Activated naive CD4-positive, alpha-beta T cell treated with anti-CD3 and anti-CD28 coated beads, Interleukin-2, amount 10 ng/mL, durations not matched to agents 7 days and 5 days (primary cell): ENCODE results near the gene MTARC2.
A peak's percentile ranks its signal among the peaks of the same experiment; 100 is the strongest.

Experiments
- CTCF ChIA-PET: fragments of 350-600 bp; sonication (Branson Sonifier 250); formaldehyde crosslinking; loops from one replicate; lab custom pipeline; 2021; ENCODE audit warnings: antibody characterized with exemption; lab: Charles Lee
- DNase-seq: peaks from one replicate; pipeline ENCODE4 v3.0.0-alpha.2; 2020
- H3K27ac Mint-ChIP-seq: one replicate; pipeline ENCODE4 v1.8.0; 2021; ENCODE audit warnings: mild to moderate bottlenecking, moderate library complexity, mixed read lengths
- H3K27me3 Mint-ChIP-seq: one replicate; pipeline ENCODE4 v1.8.0; 2021; ENCODE audit warnings: mild to moderate bottlenecking, mixed read lengths
- H3K36me3 Mint-ChIP-seq: one replicate; pipeline ENCODE4 v1.8.0; 2021; ENCODE audit warnings: mixed read lengths
- H3K4me1 Mint-ChIP-seq: one replicate; pipeline ENCODE4 v1.8.0; 2021; ENCODE audit warnings: mixed read lengths
- H3K4me3 Mint-ChIP-seq: one replicate; pipeline ENCODE4 v1.8.0; 2021; ENCODE audit warnings: mild to moderate bottlenecking, moderate library complexity, mixed read lengths
- H3K9me3 Mint-ChIP-seq: one replicate; pipeline ENCODE4 v1.8.0; 2021; ENCODE audit warnings: mixed read lengths

Gene MTARC2

DNA sequence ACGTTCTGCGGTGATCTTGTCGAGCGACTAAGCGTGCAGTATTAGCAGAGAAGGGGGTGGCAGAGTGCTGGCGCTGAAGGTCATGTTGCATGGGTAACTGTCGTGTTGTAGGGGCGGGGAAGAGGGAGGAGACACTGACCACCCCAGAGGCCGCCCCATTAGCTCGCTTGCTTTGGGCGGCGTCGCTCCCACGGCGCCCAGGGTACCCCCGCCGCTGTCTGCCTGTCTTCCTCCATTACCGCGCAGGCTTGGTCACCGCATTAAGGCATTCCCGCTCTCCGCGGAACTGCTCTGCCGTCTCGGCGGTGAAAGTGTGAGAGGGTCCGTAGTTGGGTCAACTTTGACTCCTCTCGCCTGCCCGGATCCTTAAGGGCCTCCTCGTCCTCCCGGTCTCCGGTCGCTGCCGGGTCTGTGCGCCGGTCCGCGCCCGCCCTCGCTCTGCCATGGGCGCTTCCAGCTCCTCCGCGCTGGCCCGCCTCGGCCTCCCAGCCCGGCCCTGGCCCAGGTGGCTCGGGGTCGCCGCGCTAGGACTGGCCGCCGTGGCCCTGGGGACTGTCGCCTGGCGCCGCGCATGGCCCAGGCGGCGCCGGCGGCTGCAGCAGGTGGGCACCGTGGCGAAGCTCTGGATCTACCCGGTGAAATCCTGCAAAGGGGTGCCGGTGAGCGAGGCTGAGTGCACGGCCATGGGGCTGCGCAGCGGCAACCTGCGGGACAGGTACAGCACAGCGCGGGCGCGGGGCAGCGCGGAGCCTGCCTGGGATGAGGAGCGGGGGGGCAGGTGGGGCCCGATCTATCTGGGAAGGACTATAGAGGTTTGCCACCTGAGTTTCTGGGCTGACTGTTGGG, at the start of gene MTARC2:
MTARC2 (plus strand) TSS at position 234 of the 846 bp plus-strand sequence; CDS start at position 444, 210 bp downstream.
- peaks cover 9% of the 10 kb centered on the region for H3K4me1 Mint-ChIP-seq
- CTCF ChIA-PET, result interaction anchor here (2.7 kb wide), 1 partner anchor 15 kb away, joined by 10 read pairs; no protein-coding TSS in a partner anchor
- H3K27me3 Mint-ChIP-seq, result peaks cover 70% of the 10 kb centered on the region
- no peaks in the 10 kb centered on the region for H3K36me3 Mint-ChIP-seq
- H3K27ac Mint-ChIP-seq, result no peak within 1 kb of the TSS
- no peaks in the 10 kb centered on the region for H3K9me3 Mint-ChIP-seq
- H3K4me3 Mint-ChIP-seq, result peak within 1 kb of the TSS; percentile 38
- DNase-seq, result peak; percentile 28

- Mint-ChIP-seq H3K36me3 (no peaks in the 10 kb centered on the region), H3K9me3 (no peaks in the 10 kb centered on the region), H3K4me1 (peaks cover 6% of the 10 kb centered on the region), H3K27me3 (peaks cover 18% of the 10 kb centered on the region), H3K27ac (no peak overlapping the region), H3K4me3 (no peak overlapping the region)
- CTCF ChIA-PET, result no interaction called here
- DNase-seq, result no peak
Observed at GRCh38 chr1:220698607-220699016, 49.5 kb upstream of the MTARC2 start.

DNA sequence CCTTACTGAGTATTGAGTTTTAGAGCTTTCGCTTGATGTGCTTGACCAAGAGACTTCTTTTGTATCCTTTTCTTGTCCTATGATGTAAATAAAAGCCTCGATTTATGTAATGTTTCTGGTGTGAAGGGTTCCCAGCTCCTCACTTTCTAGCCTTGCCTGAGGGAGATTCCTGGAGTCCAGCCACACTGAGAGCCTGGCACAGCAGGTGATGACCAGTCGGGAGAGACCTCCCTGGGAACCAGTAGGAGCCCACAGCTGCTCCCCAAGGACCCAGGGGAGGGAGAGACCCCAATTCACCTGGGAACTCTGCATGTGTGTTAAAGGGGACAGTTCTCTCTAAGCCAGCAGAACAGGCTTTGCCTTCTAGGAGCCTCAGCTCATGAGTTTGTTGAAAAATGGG, 49.1 kb upstream of the MTARC2 start:
- Mint-ChIP-seq H3K27ac (no peak overlapping the region), H3K4me3 (no peak overlapping the region), H3K36me3 (no peaks in the 10 kb centered on the region), H3K9me3 (no peaks in the 10 kb centered on the region), H3K27me3 (peaks cover 18% of the 10 kb centered on the region), H3K4me1 (peaks cover 6% of the 10 kb centered on the region)
- CTCF ChIA-PET, result no interaction called here
- no peak for DNase-seq

GRCh38 chr1:220700556-220701179, 47.5 kb upstream of the MTARC2 start:
- peaks cover 6% of the 10 kb centered on the region for H3K4me1 Mint-ChIP-seq
- CTCF ChIA-PET, result no interaction called here
- no peak overlapping the region for H3K27ac Mint-ChIP-seq
- DNase-seq, result no peak
- no peaks in the 10 kb centered on the region for H3K36me3 Mint-ChIP-seq
- no peak overlapping the region for H3K4me3 Mint-ChIP-seq
- peaks cover 23% of the 10 kb centered on the region for H3K27me3 Mint-ChIP-seq
- no peaks in the 10 kb centered on the region for H3K9me3 Mint-ChIP-seq

GRCh38 chr1:220701974-220702373, 46.1 kb upstream of the MTARC2 start:
- no peaks in the 10 kb centered on the region for H3K36me3 Mint-ChIP-seq
- H3K4me3 Mint-ChIP-seq, result no peak overlapping the region
- H3K4me1 Mint-ChIP-seq, result peaks cover 6% of the 10 kb centered on the region
- peaks cover 28% of the 10 kb centered on the region for H3K27me3 Mint-ChIP-seq
- H3K27ac Mint-ChIP-seq, result no peak overlapping the region
- no peak for DNase-seq
- no peaks in the 10 kb centered on the region for H3K9me3 Mint-ChIP-seq
- CTCF ChIA-PET, result interaction anchor here (0.6 kb wide), 2 partner anchors 31 to 633 kb away, joined by 3 read pairs; no protein-coding TSS in a partner anchor

DNA sequence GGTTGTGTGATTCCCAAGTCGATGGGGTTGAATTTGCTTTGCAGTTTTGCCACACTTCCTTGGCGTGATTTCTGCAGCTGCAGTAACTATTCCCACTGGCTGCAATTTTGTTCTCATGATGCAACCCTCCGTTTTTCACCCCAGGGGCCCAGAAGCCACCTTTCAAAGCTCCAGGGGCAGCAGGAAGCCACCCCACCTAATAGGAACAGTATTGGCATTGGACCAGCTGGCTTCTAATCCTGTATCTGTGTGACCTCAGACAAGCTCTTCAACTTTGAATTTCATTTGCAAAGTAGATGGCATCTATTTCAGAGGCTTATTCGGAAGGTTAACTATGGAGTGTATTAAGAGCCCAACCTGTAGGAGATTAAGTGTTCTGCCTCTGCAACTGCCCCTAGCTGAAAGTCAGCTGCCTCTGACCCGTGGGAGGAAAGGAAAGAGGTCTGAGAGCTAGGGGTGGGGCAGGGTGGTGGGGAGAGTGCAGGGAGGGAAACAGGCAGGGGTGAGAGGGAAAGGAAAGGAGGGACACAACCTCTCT, 45.3 kb upstream of the MTARC2 start:
- CTCF ChIA-PET, result interaction anchor here (0.6 kb wide), 1 partner anchor 634 kb away, joined by 3 read pairs; no protein-coding TSS in a partner anchor
- Mint-ChIP-seq H3K36me3 (no peaks in the 10 kb centered on the region), H3K9me3 (no peaks in the 10 kb centered on the region), H3K27ac (no peak overlapping the region), H3K27me3 (peaks cover 28% of the 10 kb centered on the region), H3K4me1 (peaks cover 6% of the 10 kb centered on the region), H3K4me3 (no peak overlapping the region)
- DNase-seq, result no peak

GRCh38 chr1:220703305-220703704, 44.8 kb upstream of the MTARC2 start:
- no peaks in the 10 kb centered on the region for H3K9me3 Mint-ChIP-seq
- no peak overlapping the region for H3K4me3 Mint-ChIP-seq
- CTCF ChIA-PET, result no interaction called here
- no peak for DNase-seq
- H3K27me3 Mint-ChIP-seq, result peaks cover 28% of the 10 kb centered on the region
- H3K36me3 Mint-ChIP-seq, result no peaks in the 10 kb centered on the region
- H3K4me1 Mint-ChIP-seq, result peaks cover 6% of the 10 kb centered on the region
- H3K27ac Mint-ChIP-seq, result no peak overlapping the region

DNA sequence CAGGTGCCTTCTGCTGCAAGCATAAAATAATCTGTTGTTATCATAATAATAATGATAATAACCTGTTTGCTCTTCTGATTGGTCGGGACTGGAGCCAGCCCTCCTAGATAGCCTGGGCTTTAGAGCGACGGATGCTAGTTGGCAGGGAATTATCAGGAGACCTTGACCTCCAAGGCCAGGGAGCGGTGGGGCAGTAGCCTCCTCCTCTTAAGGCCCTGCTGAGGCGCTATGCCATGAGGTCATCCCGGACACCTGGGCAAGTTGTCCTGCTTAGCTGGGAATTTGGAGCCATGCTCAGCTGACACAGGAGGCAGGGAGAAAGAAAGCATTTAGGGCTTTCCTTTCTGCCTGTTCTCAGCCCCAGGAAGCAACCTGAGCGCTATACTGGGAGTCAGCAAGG, 42.3 kb upstream of the MTARC2 start:
- H3K27me3 Mint-ChIP-seq, result peaks cover 24% of the 10 kb centered on the region

GRCh38 chr1:220706480-220706879, 41.6 kb upstream of the MTARC2 start:
- H3K27me3 Mint-ChIP-seq, result peaks cover 24% of the 10 kb centered on the region
- no peak overlapping the region for H3K27ac Mint-ChIP-seq
- no peaks in the 10 kb centered on the region for H3K36me3 Mint-ChIP-seq
- H3K4me3 Mint-ChIP-seq, result no peak overlapping the region
- no peaks in the 10 kb centered on the region for H3K9me3 Mint-ChIP-seq
- peaks cover 13% of the 10 kb centered on the region for H3K4me1 Mint-ChIP-seq
- CTCF ChIA-PET, result no interaction called here
- no peak for DNase-seq

More for the DNA sequence above, 42.3 kb upstream of the MTARC2 start:
- H3K4me1 Mint-ChIP-seq, result peaks cover 13% of the 10 kb centered on the region
- H3K27ac Mint-ChIP-seq, result no peak overlapping the region
- no peaks in the 10 kb centered on the region for H3K36me3 Mint-ChIP-seq
- CTCF ChIA-PET, result no interaction called here
- DNase-seq, result no peak
- H3K4me3 Mint-ChIP-seq, result no peak overlapping the region
- no peaks in the 10 kb centered on the region for H3K9me3 Mint-ChIP-seq

DNA sequence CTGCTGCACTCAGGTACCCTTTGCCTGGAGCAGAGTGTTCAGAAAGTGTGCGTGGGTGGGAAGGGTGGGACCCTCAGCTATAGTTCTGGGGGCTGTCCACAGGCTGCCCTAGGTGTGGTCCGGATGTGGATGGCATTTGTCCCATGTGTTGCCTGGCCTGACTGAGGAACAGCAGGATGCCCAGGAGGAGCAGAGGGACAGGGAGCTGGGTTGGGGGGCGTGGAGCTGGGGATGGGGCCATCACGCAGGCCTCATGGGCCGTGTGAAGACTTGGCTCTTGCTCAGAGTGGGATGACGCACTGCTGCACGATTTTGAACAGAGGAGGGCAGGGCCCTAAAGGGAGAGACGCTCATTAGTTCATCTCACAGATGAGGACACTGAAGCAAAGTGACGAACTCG, 41.0 kb upstream of the MTARC2 start:
- Mint-ChIP-seq H3K27me3 (peaks cover 23% of the 10 kb centered on the region), H3K4me3 (no peak overlapping the region), H3K36me3 (no peaks in the 10 kb centered on the region), H3K9me3 (no peaks in the 10 kb centered on the region), H3K27ac (no peak overlapping the region), H3K4me1 (peaks cover 9% of the 10 kb centered on the region)
- no peak for DNase-seq
- CTCF ChIA-PET, result no interaction called here

DNA sequence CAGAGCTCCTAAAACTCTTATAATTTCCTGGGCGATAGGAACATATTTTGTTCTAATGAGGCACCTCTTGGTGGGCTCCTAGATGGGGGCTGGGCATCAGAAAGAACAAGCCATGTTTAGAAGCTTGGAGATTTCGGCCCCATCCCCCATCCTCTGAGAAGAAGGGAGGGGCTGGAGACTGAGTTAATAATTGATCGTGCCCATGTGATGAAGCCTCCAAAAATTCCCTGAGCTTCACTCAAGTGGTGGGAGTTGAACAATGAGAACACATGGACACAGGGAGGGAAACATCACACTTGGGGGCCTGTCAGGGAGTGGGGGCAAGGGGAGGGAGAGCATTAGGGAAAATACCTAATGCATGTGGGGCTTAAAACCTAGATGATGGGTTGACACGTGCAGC, 39.9 kb upstream of the MTARC2 start:
- no peak overlapping the region for H3K4me3 Mint-ChIP-seq
- no peak for DNase-seq
- H3K9me3 Mint-ChIP-seq, result no peaks in the 10 kb centered on the region
- CTCF ChIA-PET, result no interaction called here
- H3K36me3 Mint-ChIP-seq, result no peaks in the 10 kb centered on the region
- peaks cover 7% of the 10 kb centered on the region for H3K4me1 Mint-ChIP-seq
- H3K27ac Mint-ChIP-seq, result no peak overlapping the region
- peaks cover 12% of the 10 kb centered on the region for H3K27me3 Mint-ChIP-seq

DNA sequence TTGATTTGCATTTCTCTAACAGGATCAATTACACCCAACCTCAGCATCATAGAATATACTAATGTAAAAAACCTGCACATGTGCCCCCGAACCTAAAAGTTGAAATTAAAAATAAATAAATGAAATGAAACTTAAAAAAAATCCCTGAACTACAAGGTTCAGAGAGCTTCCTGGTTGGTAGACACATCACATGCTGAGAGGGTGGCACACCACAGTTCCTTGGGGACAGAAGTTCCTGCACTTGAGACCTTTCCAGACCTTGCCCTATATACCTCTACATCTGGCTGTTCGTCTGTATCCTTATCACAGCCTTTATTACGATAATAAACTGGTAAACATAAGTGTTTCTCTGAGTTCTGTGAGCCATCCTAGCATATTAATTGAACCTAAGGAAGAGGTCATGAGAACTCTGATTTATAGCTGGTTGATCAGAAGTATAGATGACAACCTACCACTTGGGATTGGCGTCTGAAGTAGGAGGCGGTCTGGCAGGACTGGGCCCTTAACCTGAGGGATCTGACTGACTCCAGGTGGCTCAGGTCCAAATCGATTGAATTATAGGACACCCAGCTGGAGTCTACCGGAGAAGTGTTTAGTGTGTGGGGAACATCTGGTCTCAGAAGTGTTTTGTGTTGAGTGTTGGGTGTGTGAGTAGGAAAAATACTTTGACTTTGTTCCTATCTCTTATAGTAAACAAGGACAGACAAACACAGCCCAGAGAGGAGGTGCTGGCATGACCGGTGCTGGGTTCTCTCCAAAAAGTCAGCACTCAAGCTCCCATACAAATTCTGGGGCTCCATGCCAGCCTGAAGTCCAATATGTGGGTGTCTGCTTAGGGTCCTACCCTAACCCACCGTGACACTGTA, 39.0 kb upstream of the MTARC2 start:
- CTCF ChIA-PET, result no interaction called here
- H3K27ac Mint-ChIP-seq, result no peak overlapping the region
- H3K9me3 Mint-ChIP-seq, result no peaks in the 10 kb centered on the region
- H3K27me3 Mint-ChIP-seq, result peaks cover 10% of the 10 kb centered on the region
- no peak for DNase-seq
- H3K36me3 Mint-ChIP-seq, result no peaks in the 10 kb centered on the region
- H3K4me1 Mint-ChIP-seq, result peaks cover 7% of the 10 kb centered on the region
- H3K4me3 Mint-ChIP-seq, result no peak overlapping the region

DNA sequence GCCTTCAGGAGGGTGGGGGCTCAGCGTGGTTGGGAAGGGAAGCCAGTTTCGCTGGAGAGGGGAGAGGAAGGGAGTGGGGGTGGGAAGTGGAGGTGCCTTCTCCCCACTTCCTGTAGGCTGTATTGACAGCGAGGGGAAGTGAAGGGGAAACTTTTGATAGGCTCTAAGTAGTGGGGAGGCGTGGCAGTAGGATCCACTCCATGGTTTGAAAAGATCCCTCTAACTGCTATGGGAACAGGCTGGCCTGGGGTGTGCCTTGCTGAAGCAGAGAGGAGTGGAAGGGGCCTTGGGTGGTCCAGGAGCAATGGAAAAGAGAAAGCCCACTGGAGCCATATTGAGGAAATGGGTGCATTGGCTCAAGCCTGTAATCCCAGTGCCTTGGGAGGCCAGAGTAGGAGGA, 37.8 kb upstream of the MTARC2 start:
- CTCF ChIA-PET, result no interaction called here
- no peak overlapping the region for H3K27ac Mint-ChIP-seq
- no peak for DNase-seq
- H3K4me3 Mint-ChIP-seq, result no peak overlapping the region
- peaks cover 7% of the 10 kb centered on the region for H3K4me1 Mint-ChIP-seq
- no peaks in the 10 kb centered on the region for H3K36me3 Mint-ChIP-seq
- H3K9me3 Mint-ChIP-seq, result no peaks in the 10 kb centered on the region
- H3K27me3 Mint-ChIP-seq, result peaks cover 6% of the 10 kb centered on the region
